Neural cell (in vitro differentiated cells): ENCODE results near the gene IKZF1. TPM values are rescaled to one million over a fixed set of nuclear protein-coding genes. Genes with fewer than 3 reads are reported as not detected.

ENCODE experiments used
- H2AFZ ChIP-seq: fragments of 200-600, 300-800 bp; sonication (generic), shearing (Covaris generic); 2 replicates; pipeline ENCODE4 v1.6.0; 2014; ENCODE audit warnings: low read depth, mild to moderate bottlenecking, antibody characterized with exemption, low read length, moderate library complexity
- H3F3A ChIP-seq: fragments of 200-600 bp; shearing (Covaris generic); 2 replicates; pipeline ENCODE4 v1.6.1; 2016; ENCODE audit warnings: mild to moderate bottlenecking, moderate library complexity, mixed read lengths, antibody characterized with exemption, low read length; ENCODE audit not compliant: insufficient read depth, poor library complexity, severe bottlenecking
- H3K27ac ChIP-seq: fragments of 200-600, 300-800 bp; sonication (generic), shearing (Covaris generic); 2 replicates; pipeline ENCODE4 v1.5.1; 2014; ENCODE audit warnings: mild to moderate bottlenecking, low read length, moderate library complexity
- H3K27me3 ChIP-seq: fragments of 300-800, 200-600 bp; sonication (generic), shearing (Covaris generic); 2 replicates; pipeline ENCODE4 v1.6.0; 2014; ENCODE audit warnings: mild to moderate bottlenecking, low read depth, low read length, moderate library complexity; ENCODE audit not compliant: insufficient read depth
- H3K36me3 ChIP-seq: fragments of 300-800, 200-600 bp; sonication (generic), shearing (Covaris generic); 2 replicates; pipeline ENCODE4 v1.5.1; 2014; ENCODE audit warnings: mild to moderate bottlenecking, antibody characterized with exemption, low read length, moderate library complexity; ENCODE audit not compliant: insufficient read depth
- H3K4me2 ChIP-seq: fragments of 300-800, 200-600 bp; sonication (generic), shearing (Covaris generic); 2 replicates; pipeline ENCODE4 v1.6.0; 2014; ENCODE audit warnings: mild to moderate bottlenecking, low read length
- H3K4me3 ChIP-seq: fragments of 300-800, 200-600 bp; sonication (generic), shearing (Covaris generic); 2 replicates; pipeline ENCODE4 v1.5.1; 2014; ENCODE audit warnings: mild to moderate bottlenecking, low read length, moderate library complexity
- H3K79me2 ChIP-seq: fragments of 200-600 bp; shearing (Covaris generic); replicated peaks from 2 replicates; pipeline ENCODE4 v1.6.0; 2014; ENCODE audit warnings: mild to moderate bottlenecking, low read length, moderate library complexity; ENCODE audit not compliant: insufficient read depth
- H3K9ac ChIP-seq: fragments of 300-800, 200-600 bp; sonication (generic), shearing (Covaris generic); 2 replicates; pipeline ENCODE4 v1.6.1; 2016; ENCODE audit warnings: mild to moderate bottlenecking, low read length, mixed read lengths
- H3K9me2 ChIP-seq: fragments of 200-600 bp; shearing (Covaris generic); 2 replicates; pipeline ENCODE4 v1.6.1; 2016; ENCODE audit warnings: mild to moderate bottlenecking, low read length, mixed read lengths; ENCODE audit not compliant: insufficient read depth
- H3K9me3 ChIP-seq: fragments of 200-600, 300-800 bp; sonication (generic), shearing (Covaris generic); 2 replicates; pipeline ENCODE4 v1.6.1; 2016; ENCODE audit warnings: mild to moderate bottlenecking, mixed run types, low read length, moderate library complexity, mixed read lengths
- H4K20me1 ChIP-seq: fragments of 200-600 bp; shearing (Covaris generic); 2 replicates; pipeline ENCODE4 v1.6.1; 2016; ENCODE audit warnings: mild to moderate bottlenecking, mixed run types; ENCODE audit not compliant: insufficient read depth
- EP300 ChIP-seq: fragments of 450-650 bp; conservative IDR thresholded peaks from 2 replicates; pipeline ENCODE4 v1.6.1; 2014; ENCODE audit warnings: antibody characterized with exemption, mild to moderate bottlenecking, moderate library complexity; ENCODE audit not compliant: poor library complexity, severe bottlenecking
- EZH2 ChIP-seq: fragments of 200-600, 300-800 bp; shearing (Covaris generic), sonication (generic); IDR thresholded peaks from 2 replicates; pipeline ENCODE4 v1.6.1; 2014; ENCODE audit warnings: antibody characterized with exemption, low read length, borderline replicate concordance, mild to moderate bottlenecking; ENCODE audit not compliant: insufficient read depth, poor library complexity, severe bottlenecking
- MXI1 ChIP-seq: fragments of 450-650 bp; conservative IDR thresholded peaks from 2 replicates; pipeline ENCODE4 v1.6.1; 2014; ENCODE audit warnings: antibody characterized with exemption, mild to moderate bottlenecking; ENCODE audit not compliant: poor library complexity, severe bottlenecking
- POLR2AphosphoS5 ChIP-seq: IDR thresholded peaks from 2 replicates; pipeline ENCODE4 v1.6.1; 2012
- RAD21 ChIP-seq: fragments of 450-650 bp; conservative IDR thresholded peaks from 2 replicates; pipeline ENCODE4 v1.6.1; 2014; ENCODE audit warnings: antibody characterized with exemption, mild to moderate bottlenecking, moderate library complexity
- REST ChIP-seq: IDR thresholded peaks from 2 replicates; pipeline ENCODE4 v1.6.1; 2012; ENCODE audit warnings: borderline replicate concordance
- SMC3 ChIP-seq: fragments of 450-650 bp; conservative IDR thresholded peaks from 2 replicates; pipeline ENCODE4 v1.6.1; 2014; ENCODE audit warnings: antibody characterized with exemption, mild to moderate bottlenecking, moderate library complexity; ENCODE audit not compliant: poor library complexity
- TAF1 ChIP-seq: IDR thresholded peaks from 2 replicates; pipeline ENCODE4 v1.6.1; 2012; ENCODE audit warnings: low read depth
- polyA plus RNA-seq: library from polyadenylated mRNA; depleted of rRNA; stranded (reverse); fragments of >200 nt; gene quantifications from 2 replicates; pipeline ENCODE4 v1.2.3, GENCODE V29; 2014
- TF ChIP-seq, protein P1 (sequence below): fragments of 450-650 bp; IDR thresholded peaks from 2 replicates; pipeline ENCODE4 v1.5.1; 2014; ENCODE audit warnings: antibody characterized with exemption, mild to moderate bottlenecking, moderate library complexity; ENCODE audit not compliant: poor library complexity, severe bottlenecking

IKZF1 gene
- polyA plus RNA-seq, 1 donor from 2014 or later: 0.24 TPM

- Histone ChIP-seq H3K27ac (no peak overlapping the region), H3K36me3 (no peaks in the 10 kb centered on the region), H3F3A (no peaks in the 10 kb centered on the region), H3K27me3 (no peaks in the 10 kb centered on the region), H3K9me3 (no peaks in the 10 kb centered on the region), H2AFZ (no peak overlapping the region), H3K9ac (no peak overlapping the region), H3K9me2 (no peaks in the 10 kb centered on the region), H3K4me2 (no peak overlapping the region), H3K4me3 (no peak overlapping the region), H3K79me2 (no peaks in the 10 kb centered on the region), H4K20me1 (no peaks in the 10 kb centered on the region)
- TF ChIP-seq EP300: no peak
- TF ChIP-seq MXI1: no peak
- TF ChIP-seq, protein P1, sequence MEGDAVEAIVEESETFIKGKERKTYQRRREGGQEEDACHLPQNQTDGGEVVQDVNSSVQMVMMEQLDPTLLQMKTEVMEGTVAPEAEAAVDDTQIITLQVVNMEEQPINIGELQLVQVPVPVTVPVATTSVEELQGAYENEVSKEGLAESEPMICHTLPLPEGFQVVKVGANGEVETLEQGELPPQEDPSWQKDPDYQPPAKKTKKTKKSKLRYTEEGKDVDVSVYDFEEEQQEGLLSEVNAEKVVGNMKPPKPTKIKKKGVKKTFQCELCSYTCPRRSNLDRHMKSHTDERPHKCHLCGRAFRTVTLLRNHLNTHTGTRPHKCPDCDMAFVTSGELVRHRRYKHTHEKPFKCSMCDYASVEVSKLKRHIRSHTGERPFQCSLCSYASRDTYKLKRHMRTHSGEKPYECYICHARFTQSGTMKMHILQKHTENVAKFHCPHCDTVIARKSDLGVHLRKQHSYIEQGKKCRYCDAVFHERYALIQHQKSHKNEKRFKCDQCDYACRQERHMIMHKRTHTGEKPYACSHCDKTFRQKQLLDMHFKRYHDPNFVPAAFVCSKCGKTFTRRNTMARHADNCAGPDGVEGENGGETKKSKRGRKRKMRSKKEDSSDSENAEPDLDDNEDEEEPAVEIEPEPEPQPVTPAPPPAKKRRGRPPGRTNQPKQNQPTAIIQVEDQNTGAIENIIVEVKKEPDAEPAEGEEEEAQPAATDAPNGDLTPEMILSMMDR: no peak
- no peak for TF ChIP-seq SMC3
- no peak for TF ChIP-seq EZH2
Observed at GRCh38 chr7:50362712-50363282, 58.3 kb downstream of the IKZF1 start.

GRCh38 chr7:50363327-50364060, 59.0 kb downstream of the IKZF1 start:
- H4K20me1 ChIP-seq: no peaks in the 10 kb centered on the region
- H3K4me3 ChIP-seq: no peak overlapping the region
- no peaks in the 10 kb centered on the region for H3K27me3 ChIP-seq
- TF ChIP-seq, protein P1: no peak
- no peak for TF ChIP-seq EP300
- TF ChIP-seq MXI1: no peak
- TF ChIP-seq TAF1: no peak
- no peak for TF ChIP-seq RAD21
- TF ChIP-seq POLR2AphosphoS5: no peak
- no peak for TF ChIP-seq REST
- TF ChIP-seq SMC3: no peak
- no peak for TF ChIP-seq EZH2
- no peak overlapping the region for H3K9ac ChIP-seq
- H2AFZ ChIP-seq: no peak overlapping the region
- no peak overlapping the region for H3K27ac ChIP-seq
- no peaks in the 10 kb centered on the region for H3K9me2 ChIP-seq
- H3F3A ChIP-seq: no peaks in the 10 kb centered on the region
- no peaks in the 10 kb centered on the region for H3K79me2 ChIP-seq
- H3K4me2 ChIP-seq: no peak overlapping the region
- no peaks in the 10 kb centered on the region for H3K9me3 ChIP-seq
- H3K36me3 ChIP-seq: no peaks in the 10 kb centered on the region
